T-cell (primary cell): ENCODE data around the gene TNPO3. TPM values are rescaled to one million over a fixed set of nuclear protein-coding genes. Genes with fewer than 3 reads are reported as not detected.

ENCODE experiments used
- ATAC-seq, 4 experiments: fragments of 200-7000 bp in 3 of 4; fragments of 150-1000 bp in 1 of 4; cut with Tn5 transposase; replicated peaks in 1 of 4; 1 replicate in 3 of 4; 2 replicates in 1 of 4; pipeline ENCODE4 v1.10.0; 2021; ENCODE audit warnings: moderate library complexity in 3 of 4, mild to moderate bottlenecking in 2 of 4, moderate number of reproducible peaks in 1 of 4
- CTCF ChIA-PET, 2 donors: fragments of 300-600 bp; sonication (Branson Sonifier 250); formaldehyde crosslinking; loops; one replicate each; lab custom pipeline; 2022; ENCODE audit warnings: antibody characterized with exemption in 2 of 2; lab: Charles Lee
- POLR2A ChIA-PET, 2 donors: fragments of 300-600 bp; sonication (Branson Sonifier 250); formaldehyde crosslinking; loops; one replicate each; lab custom pipeline; 2022; ENCODE audit warnings: antibody characterized with exemption in 2 of 2; lab: Charles Lee
- DNase-seq, 35 experiments: peaks; one replicate each; pipeline versions ENCODE4 v3.0.0 to v3.0.0-alpha.2; 2013 to 2023
- H3K27ac ChIP-seq: one replicate; pipeline ENCODE4 v1.5.1; 2013; ENCODE audit warnings: low read length
- H3K27me3 ChIP-seq, 2 experiments: replicated peaks in 1 of 2; 1 replicate in 1 of 2; 2 replicates in 1 of 2; pipeline versions ENCODE4 v1.6.1 to v1.7.0; 2013; ENCODE audit warnings: low read length in 1 of 2, mixed read lengths in 1 of 2; ENCODE audit not compliant: control insufficient read depth in 2 of 2, insufficient read depth in 2 of 2; ENCODE audit errors: extremely low read depth in 1 of 2
- H3K36me3 ChIP-seq, 2 donors: 1 replicate in 1 of 2; 2 replicates in 1 of 2; pipeline versions ENCODE4 v1.6.1 to v1.7.0; 2013; ENCODE audit warnings: low read length in 1 of 2; ENCODE audit not compliant: control insufficient read depth in 2 of 2, insufficient read depth in 1 of 2; ENCODE audit errors: extremely low read depth in 1 of 2
- H3K4me1 ChIP-seq, 2 experiments: 1 replicate in 1 of 2; 2 replicates in 1 of 2; pipeline versions ENCODE4 v1.6.1 to v1.7.0; 2013; ENCODE audit warnings: low read length in 2 of 2, mixed read lengths in 1 of 2; ENCODE audit not compliant: insufficient read depth in 2 of 2, control insufficient read depth in 1 of 2; ENCODE audit errors: extremely low read depth in 1 of 2
- H3K4me3 ChIP-seq, 2 donors: 1 replicate in 1 of 2; 2 replicates in 1 of 2; pipeline versions ENCODE4 v1.5.1 to v1.7.0; 2013; ENCODE audit warnings: mild to moderate bottlenecking in 2 of 2, low read length in 1 of 2, moderate library complexity in 1 of 2; ENCODE audit not compliant: control insufficient read depth in 1 of 2; ENCODE audit errors: extremely low read depth in 1 of 2
- H3K9me3 ChIP-seq: 2 replicates; pipeline ENCODE4 v1.7.0; 2013
- H3K27ac Mint-ChIP-seq, 2 donors: one replicate each; pipeline ENCODE4 v1.8.0; 2020 to 2021; ENCODE audit warnings: mild to moderate bottlenecking in 2 of 2, mixed read lengths in 2 of 2
- H3K27me3 Mint-ChIP-seq, 2 donors: one replicate each; pipeline ENCODE4 v1.8.0; 2021 to 2022; ENCODE audit warnings: mixed read lengths in 2 of 2
- H3K36me3 Mint-ChIP-seq: one replicate; pipeline ENCODE4 v1.8.0; 2021; ENCODE audit warnings: mixed read lengths
- H3K4me1 Mint-ChIP-seq, 3 donors: one replicate each; pipeline ENCODE4 v1.8.0; 2020 to 2022; ENCODE audit warnings: mixed read lengths in 3 of 3, mild to moderate bottlenecking in 1 of 3
- H3K4me3 Mint-ChIP-seq, 3 donors: one replicate each; pipeline ENCODE4 v1.8.0; 2020 to 2022; ENCODE audit warnings: mild to moderate bottlenecking in 3 of 3, mixed read lengths in 3 of 3, moderate library complexity in 3 of 3
- H3K9me3 Mint-ChIP-seq, 3 donors: one replicate each; pipeline ENCODE4 v1.8.0; 2020 to 2022; ENCODE audit warnings: mixed read lengths in 3 of 3
- WGBS: methylation state at CpG from one replicate; pipeline ENCODE4 v1.1.5; 2013; ENCODE audit warnings: missing lambda C conversion rate; ENCODE audit not compliant: insufficient coverage; 5-methylcytosine and 5-hydroxymethylcytosine counted together
- total RNA-seq, 35 experiments: library from RNA in 6 of 35; stranded (reverse) in 6 of 35; fragments of 120-200 nt in 1 of 35; gene quantifications; one replicate each; pipeline versions ENCODE4 v1.2.1 to v1.2.4 and lab custom pipeline; 2013 to 2026

The TNPO3 gene
- total RNA-seq, 5 donors from 2014 or later (not counting 1 experiment from before 2014, with no cell fraction given) = 26.5 to 39.9 (median 35.9) TPM

DNA sequence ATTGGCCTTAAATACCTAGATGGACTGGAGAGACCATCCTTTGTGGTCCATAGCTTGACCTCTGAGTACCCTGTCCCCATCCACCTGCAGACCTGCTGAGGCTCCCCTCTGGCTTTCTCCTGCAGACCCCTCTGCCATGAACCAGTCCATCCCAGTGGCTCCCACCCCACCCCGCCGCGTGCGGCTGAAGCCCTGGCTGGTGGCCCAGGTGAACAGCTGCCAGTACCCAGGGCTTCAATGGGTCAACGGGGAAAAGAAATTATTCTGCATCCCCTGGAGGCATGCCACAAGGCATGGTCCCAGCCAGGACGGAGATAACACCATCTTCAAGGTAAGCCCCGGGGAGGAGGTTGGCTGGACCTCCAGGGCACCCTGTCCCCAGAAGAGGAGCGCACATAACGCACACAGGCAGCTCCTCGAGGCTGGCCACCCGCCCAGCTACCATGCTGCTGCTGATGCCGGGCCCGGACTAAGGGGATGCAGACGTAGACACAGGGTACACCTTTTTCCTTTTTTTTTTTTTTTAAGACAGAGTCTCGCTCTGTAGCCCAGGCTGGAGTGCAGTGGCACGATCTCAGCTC lies 112.9 kb downstream of the TNPO3 start:
- Mint-ChIP-seq H3K27ac (no peak overlapping the region), H3K27me3 (peaks cover 8% of the 10 kb centered on the region in 2 donors), H3K9me3 (no peaks in the 10 kb centered on the region), H3K4me1 (peaks cover 27 to 33% (median 31%) of the 10 kb centered on the region in 3 donors), H3K4me3 (no peak overlapping the region), H3K36me3 (no peaks in the 10 kb centered on the region)
- no peak overlapping the region for H3K27ac ChIP-seq
- WGBS = 97% methylated on average over 14 of the region's 16 CpGs
- H3K4me1 ChIP-seq = peaks cover 0 to 39% of the 10 kb centered on the region in 2 experiments
- CTCF ChIA-PET = interaction anchor here in 1 of 2 donors (0.6 kb wide), 1 partner anchor 152 kb away, joined by 4 read pairs; no protein-coding TSS in a partner anchor
- no peak for DNase-seq
- ATAC-seq = no peak
- H3K36me3 ChIP-seq = no peaks in the 10 kb centered on the region
- no peaks in the 10 kb centered on the region for H3K9me3 ChIP-seq
- no peak overlapping the region for H3K4me3 ChIP-seq
- peaks cover 0 to 34% of the 10 kb centered on the region in 2 experiments for H3K27me3 ChIP-seq
- POLR2A ChIA-PET = no interaction called here

DNA sequence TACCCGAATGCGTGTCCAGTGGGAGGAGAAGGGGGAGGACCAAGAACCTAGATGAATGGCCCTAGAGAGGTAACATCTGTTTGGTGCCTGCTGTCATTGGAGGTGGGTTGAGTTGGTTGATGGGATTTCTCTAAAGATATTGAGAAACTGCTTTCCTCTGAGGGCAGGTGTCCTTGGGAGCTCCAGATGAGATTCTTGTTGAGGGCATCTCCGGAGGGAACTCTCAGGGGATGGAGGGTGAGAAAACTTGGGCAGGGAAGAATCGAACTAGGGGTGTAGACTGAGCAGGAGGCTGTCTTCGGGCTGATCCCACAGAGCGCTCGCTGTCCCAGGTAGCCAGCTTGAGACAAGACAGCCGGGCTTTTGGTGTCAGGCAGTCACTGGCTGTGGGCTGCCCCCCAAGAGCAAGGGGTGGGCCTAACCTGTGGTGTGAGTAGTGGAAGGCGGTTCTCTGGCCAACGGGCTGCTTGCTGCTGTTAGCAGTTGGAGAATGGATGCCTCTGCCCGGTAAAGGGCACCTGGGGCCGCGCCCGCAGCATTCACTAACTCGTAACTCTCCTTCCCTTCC lies 113.5 kb downstream of the TNPO3 start:
- POLR2A ChIA-PET = no interaction called here
- ATAC-seq = no peak

DNA sequence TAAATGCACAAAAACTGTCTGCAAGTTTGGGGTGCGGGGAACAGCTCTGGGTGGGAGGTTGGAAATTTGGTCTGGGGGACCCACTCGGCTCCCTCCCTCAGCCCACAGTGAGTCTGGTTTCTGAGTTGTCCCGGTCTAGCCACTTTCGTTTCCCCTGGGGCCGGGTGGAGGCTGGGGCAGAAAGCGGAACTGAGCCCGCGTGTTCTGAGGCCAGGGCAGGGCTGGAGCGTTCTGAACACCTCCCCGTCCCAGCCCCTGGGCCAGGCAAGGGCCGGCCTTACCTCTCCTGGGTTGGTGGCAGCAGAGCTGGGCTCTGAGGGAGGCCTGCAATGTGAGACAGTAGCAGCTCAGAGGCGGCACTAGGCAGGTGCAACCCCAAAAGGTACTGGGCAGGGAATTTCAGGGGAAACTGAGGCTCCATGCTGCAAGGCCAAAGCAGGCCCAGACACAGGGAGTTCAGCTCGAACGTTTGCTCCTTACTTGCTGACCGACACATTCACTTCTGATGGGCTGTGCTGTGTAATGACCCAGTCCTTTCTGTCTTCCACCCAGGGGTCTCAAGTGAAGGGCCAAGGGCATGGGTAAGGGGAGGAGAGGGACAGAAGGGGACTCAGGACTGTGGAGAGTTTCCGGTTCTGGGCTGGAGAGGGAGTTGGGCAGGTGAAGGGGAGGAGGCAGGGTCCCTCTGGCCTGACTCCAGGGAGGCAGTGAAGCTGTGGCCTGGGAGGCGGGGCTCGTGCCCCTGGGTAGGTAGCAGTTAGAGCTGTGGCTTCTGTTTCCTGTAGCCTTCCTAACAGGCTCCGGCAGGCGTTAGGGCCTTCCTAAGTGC lies 114.2 kb downstream of the TNPO3 start:
- H3K27ac Mint-ChIP-seq = peak overlapping the region; percentile 77 to 85
- Histone ChIP-seq H3K4me3 (peak overlapping the region in 1 of 2 donors; percentile 18), H3K27ac (peak overlapping the region; percentile 54), H3K4me1 (peaks cover 0 to 39% of the 10 kb centered on the region in 2 experiments), H3K27me3 (peaks cover 0 to 38% of the 10 kb centered on the region in 2 experiments), H3K36me3 (no peaks in the 10 kb centered on the region), H3K9me3 (no peaks in the 10 kb centered on the region)
- peak overlapping the region; percentile 79 to 94 (median 87) for H3K4me3 Mint-ChIP-seq
- peaks cover 12% of the 10 kb centered on the region in 2 donors for H3K27me3 Mint-ChIP-seq
- no peaks in the 10 kb centered on the region for H3K36me3 Mint-ChIP-seq
- ATAC-seq (peak; percentile 21 to 43 (median 32)), DNase-seq (peak in 6 of 35 experiments; percentile 6 to 58 (median 20))
- CTCF ChIA-PET = interaction anchor here in 1 of 2 donors (0.9 kb wide), 1 partner anchor 223 kb away, joined by 3 read pairs; no protein-coding TSS in a partner anchor
- H3K4me1 Mint-ChIP-seq = peaks cover 31 to 37% (median 34%) of the 10 kb centered on the region in 3 donors
- no peaks in the 10 kb centered on the region for H3K9me3 Mint-ChIP-seq
- POLR2A ChIA-PET = no interaction called here
- 42% methylated on average over 19 of the region's 20 CpGs for WGBS

More for the DNA sequence above, 113.5 kb downstream of the TNPO3 start:
- 92% methylated on average over 5 of the region's 15 CpGs for WGBS
- Mint-ChIP-seq H3K27ac (peak overlapping the region; percentile 77 to 85), H3K9me3 (no peaks in the 10 kb centered on the region), H3K36me3 (no peaks in the 10 kb centered on the region), H3K27me3 (peaks cover 12% of the 10 kb centered on the region in 2 donors), H3K4me1 (peaks cover 31 to 37% (median 34%) of the 10 kb centered on the region in 3 donors), H3K4me3 (peak overlapping the region; percentile 79 to 94 (median 87))
- H3K4me3 ChIP-seq = no peak overlapping the region
- H3K27me3 ChIP-seq = peaks cover 0 to 38% of the 10 kb centered on the region in 2 experiments
- DNase-seq = no peak
- peaks cover 0 to 39% of the 10 kb centered on the region in 2 experiments for H3K4me1 ChIP-seq
- H3K9me3 ChIP-seq = no peaks in the 10 kb centered on the region
- CTCF ChIA-PET = no interaction called here
- H3K36me3 ChIP-seq = no peaks in the 10 kb centered on the region
- peak overlapping the region; percentile 54 for H3K27ac ChIP-seq

DNA sequence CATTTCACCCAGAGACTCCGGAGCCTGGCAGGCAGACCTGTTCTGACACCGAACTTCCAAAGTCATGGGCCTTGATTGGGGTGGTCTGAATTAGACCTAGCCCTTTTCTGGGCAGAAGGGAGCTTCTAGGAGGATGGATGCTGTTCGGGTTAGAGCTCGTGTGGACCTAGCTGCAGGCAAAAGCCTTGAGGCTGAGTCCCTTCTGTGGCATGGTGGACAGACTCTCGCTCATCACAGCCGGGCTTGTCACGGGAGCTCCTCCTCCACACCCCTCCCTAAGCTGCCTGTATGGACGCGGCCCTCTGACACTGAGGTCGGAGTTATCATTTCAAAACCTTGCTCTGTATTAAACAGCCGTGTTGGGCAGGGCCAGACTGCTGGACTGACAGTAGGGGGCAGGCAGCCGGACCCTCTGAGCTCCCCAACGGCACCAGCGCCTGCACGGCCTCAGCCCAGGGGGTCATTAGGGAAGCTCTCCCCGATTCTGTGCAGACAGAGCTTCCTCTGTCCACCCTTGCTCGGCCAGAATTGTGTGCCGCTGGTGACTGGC lies 115.0 kb downstream of the TNPO3 start:
- Mint-ChIP-seq H3K4me3 (peak overlapping the region; percentile 79 to 94 (median 87)), H3K27me3 (peaks cover 12% of the 10 kb centered on the region in 2 donors), H3K36me3 (no peaks in the 10 kb centered on the region), H3K9me3 (no peaks in the 10 kb centered on the region), H3K4me1 (peaks cover 31 to 40% (median 34%) of the 10 kb centered on the region in 3 donors), H3K27ac (peak overlapping the region; percentile 34 to 52)
- Histone ChIP-seq H3K36me3 (no peaks in the 10 kb centered on the region), H3K4me3 (peak overlapping the region in 1 of 2 donors; percentile 18), H3K4me1 (peaks cover 0 to 39% of the 10 kb centered on the region in 2 experiments), H3K27me3 (peaks cover 0 to 44% of the 10 kb centered on the region in 2 experiments), H3K9me3 (no peaks in the 10 kb centered on the region), H3K27ac (peak overlapping the region; percentile 54)
- 60% methylated on average over 15 of the region's 18 CpGs for WGBS
- ChIA-PET CTCF (interaction anchor here in 1 of 2 donors (0.9 kb wide), 1 partner anchor 224 kb away, joined by 3 read pairs; no protein-coding TSS in a partner anchor), POLR2A (no interaction called here)
- DNase-seq (no peak), ATAC-seq (no peak)

DNA sequence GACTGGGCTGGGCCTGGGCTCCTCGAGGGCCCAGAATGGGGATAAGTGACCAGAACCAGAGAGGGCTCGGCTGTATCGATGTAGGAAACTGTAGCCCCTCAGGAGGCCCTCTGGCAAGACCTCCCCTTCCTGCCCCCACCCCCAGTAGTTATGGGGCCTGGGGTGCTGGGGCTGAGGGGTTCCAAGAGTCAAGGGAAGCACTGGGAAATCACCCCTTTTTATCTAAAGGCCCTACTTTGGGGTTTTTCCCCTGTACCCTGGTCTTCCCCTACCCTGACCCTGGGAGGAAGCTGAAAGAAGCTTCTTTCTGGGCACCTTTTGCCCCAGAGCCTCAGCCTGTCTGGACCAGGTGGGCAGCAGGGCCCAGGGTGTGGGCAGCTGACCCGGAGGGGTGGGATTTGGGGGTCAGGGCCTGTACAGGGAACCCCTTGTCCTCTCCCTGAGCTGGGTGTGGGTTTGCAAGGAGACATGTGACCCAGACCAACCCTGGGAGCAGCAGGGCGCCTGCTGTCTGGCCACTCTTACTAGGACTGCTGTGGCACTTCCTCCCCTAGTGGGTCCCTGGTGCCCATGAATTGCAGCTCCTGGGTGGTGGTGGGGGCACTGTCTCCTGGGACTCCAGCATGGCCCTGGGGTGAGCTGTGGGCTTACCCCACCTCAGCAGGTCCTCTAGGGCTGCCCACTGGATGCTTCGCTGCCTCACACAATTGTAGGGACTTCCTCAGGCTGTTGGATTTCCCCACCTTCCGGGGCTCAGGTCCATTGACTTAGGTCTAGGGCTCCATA lies 115.6 kb downstream of the TNPO3 start:
- CTCF ChIA-PET = interaction anchor here in 1 of 2 donors (0.9 kb wide), 1 partner anchor 224 kb away, joined by 3 read pairs; no protein-coding TSS in a partner anchor
- POLR2A ChIA-PET = interaction anchor here in 1 of 2 donors (0.6 kb wide), 1 partner anchor 75 kb away, joined by 6 read pairs; no protein-coding TSS in a partner anchor

More for the DNA sequence above, 115.6 kb downstream of the TNPO3 start:
- Mint-ChIP-seq H3K27me3 (peaks cover 12% of the 10 kb centered on the region in 2 donors), H3K27ac (peak overlapping the region in 1 of 2 donors; percentile 34), H3K4me3 (peak overlapping the region; percentile 79 to 94 (median 87)), H3K9me3 (no peaks in the 10 kb centered on the region), H3K36me3 (no peaks in the 10 kb centered on the region), H3K4me1 (peaks cover 31 to 42% (median 34%) of the 10 kb centered on the region in 3 donors)
- Histone ChIP-seq H3K4me1 (peaks cover 0 to 39% of the 10 kb centered on the region in 2 experiments), H3K4me3 (peak overlapping the region in 1 of 2 donors; percentile 70), H3K9me3 (no peaks in the 10 kb centered on the region), H3K27ac (peak overlapping the region; percentile 54), H3K36me3 (no peaks in the 10 kb centered on the region), H3K27me3 (peaks cover 0 to 47% of the 10 kb centered on the region in 2 experiments)
- ATAC-seq (peak in 1 of 4 experiments; percentile 73), DNase-seq (peak in 2 of 35 experiments; percentile 20 to 56)
- WGBS = 59% methylated on average over 2 of the region's 7 CpGs
